Ectodermal cell (in vitro differentiated cells): Measurements from ENCODE around the gene FRY.
"Not testable (repeated sequence)": the region's sequence is repeated elsewhere in the genome, so short reads cannot be mapped to it uniquely, and the experiment has no call there.

Experiments
- H3K27ac ChIP-seq: 2 replicates; pipeline ENCODE4 v1.7.0; 2013; ENCODE audit warnings: mild to moderate bottlenecking, low read depth, low read length; ENCODE audit not compliant: insufficient read depth, poor library complexity, severe bottlenecking
- H3K27me3 ChIP-seq: 2 replicates; pipeline ENCODE4 v1.7.0; 2013; ENCODE audit warnings: mild to moderate bottlenecking, low read length; ENCODE audit not compliant: insufficient read depth, control insufficient read depth, poor library complexity, severe bottlenecking
- H3K36me3 ChIP-seq: one replicate; pipeline ENCODE4 v1.7.0; 2013; ENCODE audit warnings: low read length; ENCODE audit not compliant: control insufficient read depth, insufficient read depth
- H3K4me1 ChIP-seq: one replicate; pipeline ENCODE4 v1.7.0; 2013; ENCODE audit warnings: low read length; ENCODE audit not compliant: control insufficient read depth, insufficient read depth
- H3K4me3 ChIP-seq: 2 replicates; pipeline ENCODE4 v1.7.0; 2013; ENCODE audit warnings: low read depth, low read length, control low read depth; ENCODE audit not compliant: insufficient read depth
- H3K9me3 ChIP-seq: 2 replicates; pipeline ENCODE4 v1.7.0; 2013; ENCODE audit warnings: mild to moderate bottlenecking, low read length, moderate library complexity; ENCODE audit not compliant: control insufficient read depth
- WGBS, 2 experiments: methylation state at CpG; one replicate each; pipeline ENCODE4 v1.1.7; 2013; ENCODE audit warnings: missing lambda C conversion rate in 2 of 2; 5-methylcytosine and 5-hydroxymethylcytosine counted together

Gene FRY

DNA sequence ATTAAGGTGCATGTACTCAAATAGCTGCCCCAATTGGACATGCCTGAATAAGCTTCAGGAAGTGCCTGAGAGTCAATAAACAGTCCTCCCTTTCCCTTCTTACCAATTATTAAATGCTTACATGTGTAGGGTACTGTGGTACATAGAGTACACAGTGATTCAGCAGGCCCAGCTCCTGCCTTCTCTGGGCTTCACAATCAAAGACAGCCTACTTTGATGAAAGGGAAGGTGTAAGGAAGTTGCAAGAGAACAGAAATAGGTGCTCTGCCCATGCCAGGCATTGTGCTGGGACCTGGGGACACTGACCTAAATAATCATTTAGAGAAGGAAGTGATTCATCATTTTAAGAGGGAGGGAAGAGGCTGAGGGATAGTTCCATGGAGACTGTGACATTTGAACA is 17.2 kb downstream of the FRY start:
- no peaks in the 10 kb centered on the region for H3K27me3 ChIP-seq
- no peaks in the 10 kb centered on the region for H3K4me1 ChIP-seq
- no peaks in the 10 kb centered on the region for H3K36me3 ChIP-seq
- no peaks in the 10 kb centered on the region for H3K9me3 ChIP-seq
- no peak overlapping the region for H3K27ac ChIP-seq
- no peak overlapping the region for H3K4me3 ChIP-seq

DNA sequence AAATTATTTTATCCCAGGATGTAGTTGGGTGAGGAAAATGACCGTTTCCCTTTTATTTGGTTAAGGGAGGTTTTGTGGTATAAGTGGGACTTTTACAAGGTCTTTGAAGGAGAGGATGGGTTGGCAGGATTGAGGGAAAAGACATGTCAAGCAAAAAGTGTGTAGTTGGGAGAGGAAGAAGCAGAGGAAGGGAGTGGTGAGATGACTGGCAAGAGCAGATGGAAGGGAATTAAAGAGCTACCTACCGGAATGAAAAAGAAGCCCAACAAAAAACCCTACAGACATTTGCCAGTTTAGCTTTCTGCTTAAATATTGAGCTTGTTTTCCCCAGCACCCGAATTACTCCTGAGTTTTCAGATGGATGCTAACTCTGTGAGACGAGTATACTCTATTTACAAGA is 19.6 kb downstream of the FRY start:
- Histone ChIP-seq H3K4me3 (no peak overlapping the region), H3K4me1 (no peaks in the 10 kb centered on the region), H3K27me3 (no peaks in the 10 kb centered on the region), H3K27ac (no peak overlapping the region), H3K9me3 (no peaks in the 10 kb centered on the region), H3K36me3 (no peaks in the 10 kb centered on the region)
- 86 to 90% methylated on average over 4 of the region's 4 CpGs for WGBS, 2 experiments

DNA sequence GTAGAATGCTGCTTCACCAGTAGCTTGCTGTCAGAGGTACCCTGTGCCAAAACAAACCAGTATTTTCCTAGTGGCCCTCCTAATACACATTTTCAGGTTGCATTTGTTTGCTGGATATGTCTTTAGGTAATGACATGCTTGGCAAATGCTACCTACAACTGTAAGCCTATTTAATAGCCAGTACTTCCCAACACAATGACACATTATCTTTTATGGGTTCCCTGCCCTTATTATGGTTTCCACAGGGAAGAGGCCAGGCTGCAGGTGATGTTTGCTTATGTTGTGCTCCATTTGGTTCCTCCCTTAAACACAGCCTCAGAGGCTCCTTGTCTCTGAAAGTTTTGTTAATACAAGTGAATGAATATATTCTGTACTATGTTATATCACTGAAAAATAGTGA is 24.7 kb downstream of the FRY start:
- Histone ChIP-seq H3K9me3 (no peaks in the 10 kb centered on the region), H3K4me3 (no peak overlapping the region)

DNA sequence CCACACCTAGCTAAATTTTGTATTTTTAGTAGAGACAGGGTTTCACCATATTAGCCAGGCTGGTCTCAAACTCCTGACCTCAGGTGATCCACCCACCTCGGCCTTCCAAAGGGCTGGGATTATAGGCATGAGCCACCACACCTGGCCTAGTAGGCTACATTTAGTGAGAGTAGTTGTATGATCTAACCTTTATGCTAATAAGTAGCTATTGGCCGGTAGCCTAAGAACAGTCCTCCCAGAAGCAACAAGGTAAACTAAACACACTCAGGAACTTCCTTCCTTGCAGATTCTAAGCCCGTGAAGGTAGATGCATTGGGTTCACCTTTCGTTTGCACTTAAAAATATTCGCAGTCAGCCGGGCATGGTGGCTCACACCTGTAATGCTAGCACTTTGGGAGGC is 25.8 kb downstream of the FRY start:
- not testable (repeated sequence) for H3K4me1 ChIP-seq, H3K36me3 ChIP-seq, H3K9me3 ChIP-seq, H3K4me3 ChIP-seq, H3K27ac ChIP-seq, H3K27me3 ChIP-seq
- WGBS, 2 experiments = 91% methylated on average over 6 of the region's 6 CpGs

More for the DNA sequence above, 24.7 kb downstream of the FRY start:
- Histone ChIP-seq H3K36me3 (no peaks in the 10 kb centered on the region), H3K27me3 (no peaks in the 10 kb centered on the region), H3K4me1 (no peaks in the 10 kb centered on the region), H3K27ac (no peak overlapping the region)

DNA sequence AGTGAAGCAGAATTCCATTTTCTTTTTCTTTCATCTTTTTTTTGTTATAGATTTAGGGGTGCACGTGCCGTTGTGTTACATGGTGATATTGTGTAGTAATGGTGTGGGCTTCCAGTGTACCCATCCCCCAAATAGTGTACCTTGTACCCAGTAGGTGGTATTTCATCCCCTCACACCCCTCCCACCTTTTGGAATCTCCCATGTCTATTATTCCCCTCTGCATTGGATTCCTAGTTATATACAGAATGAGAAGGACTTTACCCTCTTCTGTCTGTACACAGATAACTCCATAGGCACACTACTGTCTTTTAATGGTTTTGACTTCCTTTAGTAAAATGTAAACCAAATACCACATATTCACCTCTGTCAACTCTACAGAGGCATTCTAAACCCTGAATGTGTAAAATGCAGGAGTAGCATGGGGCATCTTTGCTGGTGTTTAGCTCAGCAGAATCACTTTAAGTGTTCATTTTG is 28.0 kb downstream of the FRY start:
- no peaks in the 10 kb centered on the region for H3K27me3 ChIP-seq
- no peaks in the 10 kb centered on the region for H3K4me1 ChIP-seq
- no peaks in the 10 kb centered on the region for H3K9me3 ChIP-seq
- H3K27ac ChIP-seq = no peak overlapping the region
- WGBS, 2 experiments = no CpG with 5 or more reads among the region's 2 CpGs
- no peak overlapping the region for H3K4me3 ChIP-seq
- H3K36me3 ChIP-seq = no peaks in the 10 kb centered on the region

DNA sequence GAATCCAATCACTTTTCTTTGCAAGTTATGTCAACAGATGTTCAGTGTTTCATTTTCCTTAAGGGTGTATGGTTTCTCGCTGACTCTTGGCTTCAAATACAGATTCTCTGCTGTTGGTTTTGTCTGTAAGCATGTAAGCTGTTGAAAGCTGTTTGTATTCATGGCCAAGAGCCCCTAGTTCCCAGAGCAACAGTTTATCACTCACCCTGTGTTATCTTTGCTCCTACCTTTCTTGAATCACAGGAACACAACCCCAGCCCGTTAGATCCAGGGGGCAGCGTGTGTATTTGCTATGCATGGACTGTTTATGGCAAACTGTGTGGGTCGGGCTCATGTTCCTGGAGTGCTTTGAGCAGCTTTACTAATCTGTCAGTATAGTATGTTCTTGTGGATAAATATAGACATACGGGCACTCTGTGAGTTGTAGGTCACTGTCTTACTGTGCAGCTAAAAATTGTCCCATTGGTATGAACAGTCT is 28.9 kb downstream of the FRY start:
- H3K4me1 ChIP-seq = no peaks in the 10 kb centered on the region
- no peaks in the 10 kb centered on the region for H3K36me3 ChIP-seq
- 90 to 92% methylated on average over 5 of the region's 5 CpGs for WGBS, 2 experiments
- no peaks in the 10 kb centered on the region for H3K27me3 ChIP-seq
- no peak overlapping the region for H3K4me3 ChIP-seq
- no peak overlapping the region for H3K27ac ChIP-seq
- no peaks in the 10 kb centered on the region for H3K9me3 ChIP-seq

DNA sequence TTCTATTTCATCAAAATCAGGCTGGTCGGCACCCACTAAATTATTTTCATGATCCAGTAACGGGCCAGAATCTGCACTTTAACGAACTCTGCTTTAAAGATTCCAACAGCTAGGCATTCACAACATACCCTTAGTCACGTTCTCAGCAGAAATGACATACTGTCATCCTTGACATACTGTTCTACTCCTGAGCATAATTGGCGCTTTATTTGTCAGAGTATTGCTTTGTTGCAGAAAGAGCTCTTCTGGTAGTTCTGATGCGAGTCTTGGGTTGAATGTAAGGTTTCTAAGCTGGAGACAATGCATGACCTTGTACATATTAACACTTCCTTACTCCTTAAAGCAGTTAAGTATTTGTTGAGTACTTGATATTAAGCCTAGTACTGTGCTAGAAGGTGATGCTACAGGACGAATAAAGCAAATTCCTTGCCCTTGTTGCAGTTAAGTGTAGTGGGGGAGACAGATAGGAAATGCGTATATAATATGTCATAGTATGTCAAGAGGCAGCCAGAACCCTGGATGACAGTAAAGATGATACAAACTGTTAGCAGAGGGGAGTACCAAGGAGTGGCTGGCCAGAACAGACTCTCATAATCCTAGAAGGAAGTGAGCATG is 32.2 kb downstream of the FRY start:
- Histone ChIP-seq H3K9me3 (no peaks in the 10 kb centered on the region), H3K27me3 (no peaks in the 10 kb centered on the region), H3K4me1 (no peaks in the 10 kb centered on the region), H3K36me3 (no peaks in the 10 kb centered on the region), H3K27ac (no peak overlapping the region), H3K4me3 (no peak overlapping the region)
- WGBS, 2 experiments = 89 to 95% methylated on average over 6 to 8 of the region's 8 CpGs

DNA sequence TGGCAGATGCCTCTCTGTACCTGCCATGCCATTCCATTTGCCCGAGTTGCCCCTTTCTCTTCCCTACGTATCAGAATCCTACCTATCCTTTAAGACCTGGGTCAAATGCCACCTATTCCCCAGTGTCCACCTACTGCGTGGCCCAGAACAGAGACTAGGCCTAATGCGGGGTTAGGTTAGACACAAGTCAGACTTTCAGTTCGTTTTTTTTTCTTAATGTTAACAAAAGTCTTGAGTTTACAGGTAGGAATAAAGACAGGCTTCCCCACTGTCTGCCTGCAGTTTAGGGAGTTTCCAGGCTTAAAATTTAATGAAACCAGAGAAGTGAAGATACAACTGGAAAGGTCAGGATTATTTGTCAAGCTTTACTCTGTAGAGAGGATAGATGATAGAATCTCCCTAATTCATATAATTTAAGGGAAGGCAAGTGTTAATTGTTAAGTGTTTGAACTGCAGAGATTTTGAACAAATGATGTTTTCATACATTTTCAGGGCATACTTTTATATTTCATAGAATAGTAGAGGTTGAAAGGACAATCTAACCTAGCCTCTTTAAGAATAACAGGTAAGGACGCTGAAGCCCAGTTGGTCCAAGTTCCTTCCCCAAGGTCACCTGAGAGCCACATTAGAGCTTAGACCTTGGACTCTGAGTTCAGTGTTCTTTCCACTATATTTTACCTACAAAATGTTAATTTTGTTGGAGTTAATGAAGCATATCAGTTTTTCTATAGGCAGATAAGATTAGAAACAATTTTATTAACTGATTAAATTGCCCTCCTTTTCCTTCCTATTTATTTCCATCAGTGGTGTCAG is 35.8 kb downstream of the FRY start:
- no peaks in the 10 kb centered on the region for H3K4me1 ChIP-seq
- no peak overlapping the region for H3K27ac ChIP-seq
- no peak overlapping the region for H3K4me3 ChIP-seq
- no peaks in the 10 kb centered on the region for H3K36me3 ChIP-seq
- WGBS, 2 experiments = 95% methylated on average over 6 of the region's 6 CpGs
- H3K9me3 ChIP-seq = no peaks in the 10 kb centered on the region
- no peaks in the 10 kb centered on the region for H3K27me3 ChIP-seq

DNA sequence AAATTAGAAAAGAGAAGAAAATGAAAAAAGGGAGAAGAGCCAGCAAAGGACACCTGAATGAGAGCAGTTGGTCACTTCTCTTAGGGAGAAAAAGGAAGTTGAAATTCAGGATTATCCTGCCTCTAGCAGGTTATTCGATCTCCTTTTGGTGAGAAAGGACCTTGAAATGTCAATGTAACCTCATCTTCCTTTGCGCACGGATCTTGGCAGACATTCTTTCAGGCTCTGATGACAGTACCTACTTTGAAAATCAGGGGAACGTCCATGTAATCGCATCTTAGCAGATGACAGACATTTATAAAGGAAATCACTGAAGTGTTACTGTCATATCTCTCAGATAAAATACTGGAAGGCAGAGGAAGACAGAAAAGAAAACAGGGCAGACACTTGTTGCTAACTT is 36.7 kb downstream of the FRY start:
- no peaks in the 10 kb centered on the region for H3K9me3 ChIP-seq
- no peak overlapping the region for H3K27ac ChIP-seq
- no peak overlapping the region for H3K4me3 ChIP-seq
- no peaks in the 10 kb centered on the region for H3K27me3 ChIP-seq
- no peaks in the 10 kb centered on the region for H3K4me1 ChIP-seq
- 94 to 97% methylated on average over 5 of the region's 5 CpGs for WGBS, 2 experiments
- no peaks in the 10 kb centered on the region for H3K36me3 ChIP-seq

DNA sequence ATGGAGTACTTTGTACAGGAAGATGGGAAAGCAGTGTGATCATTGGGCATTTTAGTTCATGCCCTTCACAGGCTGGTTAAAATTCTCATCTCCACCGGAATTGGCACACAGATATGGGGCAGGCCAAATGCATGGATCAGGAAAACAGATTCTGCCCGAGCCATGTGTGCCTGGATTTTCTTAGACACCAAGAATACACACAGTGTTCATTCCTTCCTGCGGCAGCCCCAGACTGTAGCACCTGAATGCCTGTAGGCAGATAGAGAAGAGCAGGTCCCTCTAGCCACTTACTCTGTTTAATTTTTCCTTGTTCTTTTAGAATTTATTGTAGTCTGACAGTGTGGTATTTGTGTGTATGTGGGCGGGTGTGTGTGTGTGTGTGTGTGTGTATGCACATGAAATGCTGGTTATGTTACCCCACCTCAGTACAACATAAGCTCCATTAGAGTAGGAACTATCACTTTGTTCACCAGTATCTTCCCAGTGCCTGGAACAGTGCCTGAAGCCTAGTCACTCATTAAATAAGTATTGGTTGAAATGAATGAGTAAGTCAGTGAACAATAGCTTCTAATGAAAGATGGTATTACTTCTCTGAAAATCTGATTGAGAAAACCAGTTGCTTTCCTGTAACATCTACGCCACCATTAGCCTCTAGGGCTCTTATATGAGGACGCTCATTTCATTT is 41.7 kb downstream of the FRY start:
- Histone ChIP-seq H3K36me3 (no peaks in the 10 kb centered on the region), H3K27ac (no peak overlapping the region), H3K9me3 (no peaks in the 10 kb centered on the region), H3K4me1 (no peaks in the 10 kb centered on the region), H3K27me3 (no peaks in the 10 kb centered on the region), H3K4me3 (no peak overlapping the region)
- WGBS, 2 experiments = 93 to 94% methylated on average over 5 to 6 of the region's 6 CpGs
